ENCODE data around the gene SLC26A8.

Gene SLC26A8

DNA sequence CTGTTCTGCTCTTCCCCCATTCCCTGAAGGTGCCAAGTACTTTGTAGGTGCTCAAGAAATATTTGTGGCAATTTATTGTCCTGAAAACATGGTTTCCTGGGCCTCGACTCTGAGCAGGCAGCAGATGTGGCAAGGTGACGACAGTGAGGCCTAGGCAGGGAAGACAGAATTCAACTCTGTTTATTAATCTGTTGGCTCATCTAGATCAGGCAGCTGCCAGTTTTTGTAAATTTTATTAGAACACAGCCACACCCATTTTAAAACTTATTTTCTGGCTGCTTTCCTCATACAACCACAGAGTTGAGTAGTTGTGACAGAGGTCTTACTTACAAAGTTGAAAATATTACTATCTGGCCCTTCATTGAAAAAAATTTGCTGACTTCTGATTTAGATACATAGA lies 27.7 kb upstream of the SLC26A8 start:
- H3K9ac ChIP-seq (ENCODE audit: low read depth in 1 of 2, low read length in 2 of 2), result no peak overlapping the region
- H3K36me3 ChIP-seq (ENCODE audit: control insufficient read depth in 2 of 2, insufficient read depth in 2 of 2, low read length in 2 of 2), result peaks cover 0 to 11% of the 10 kb centered on the region in 2 donors
- peaks cover 10 to 13% of the 10 kb centered on the region in 2 donors for H3K4me1 ChIP-seq (ENCODE audit: control insufficient read depth in 2 of 2, insufficient read depth in 2 of 2, low read length in 2 of 2)
- no peak overlapping the region for H3K4me3 ChIP-seq (ENCODE audit: low read length in 2 of 2)
- no peaks in the 10 kb centered on the region for H3K27me3 ChIP-seq (ENCODE audit: control insufficient read depth in 2 of 2, insufficient read depth in 2 of 2, low read length in 2 of 2)
- H3K27ac ChIP-seq (ENCODE audit: low read depth in 2 of 2, low read length in 2 of 2), result no peak overlapping the region
- no peaks in the 10 kb centered on the region for H3K9me3 ChIP-seq (ENCODE audit: control insufficient read depth in 2 of 2, low read length in 2 of 2)

DNA sequence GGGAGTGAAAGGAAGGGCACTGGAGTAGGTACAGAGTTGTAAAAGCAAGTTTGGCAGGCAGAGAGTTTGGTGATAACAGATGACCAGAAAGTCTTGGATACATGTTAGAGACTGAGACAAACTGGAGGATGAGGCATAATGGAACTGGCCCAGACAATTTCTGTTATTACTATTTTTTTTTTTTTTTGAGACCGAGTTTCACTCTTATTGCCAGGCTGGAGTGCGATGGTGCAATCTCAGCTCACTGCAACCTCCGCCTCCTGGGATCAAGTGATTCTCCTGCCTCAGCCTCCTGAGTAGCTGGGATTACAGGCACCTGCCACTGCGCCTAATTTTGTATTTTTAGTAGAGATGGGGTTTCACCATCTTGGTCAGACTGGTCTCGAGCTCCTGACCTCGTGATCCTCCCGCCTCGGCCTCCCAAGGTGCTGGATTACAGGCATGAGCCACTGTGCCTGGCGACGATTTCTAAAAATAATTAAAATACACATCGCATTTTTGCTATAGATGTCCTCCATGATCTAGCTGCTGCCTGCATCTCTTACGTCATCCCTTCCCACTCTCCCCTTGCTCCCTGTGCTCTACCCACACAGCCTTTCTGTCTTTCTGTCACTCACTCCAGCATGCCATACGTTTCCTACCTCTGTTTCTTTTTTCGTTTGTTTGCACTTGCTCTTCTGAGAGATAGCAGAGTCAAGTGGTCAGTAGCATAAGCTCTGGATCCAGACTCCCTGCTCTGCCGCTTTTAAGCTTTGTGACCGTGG lies 26.7 kb upstream of the SLC26A8 start:
- Histone ChIP-seq H3K27me3 (ENCODE audit: control insufficient read depth in 2 of 2, insufficient read depth in 2 of 2, low read length in 2 of 2) (no peaks in the 10 kb centered on the region), H3K4me3 (ENCODE audit: low read length in 2 of 2) (no peak overlapping the region), H3K9me3 (ENCODE audit: control insufficient read depth in 2 of 2, low read length in 2 of 2) (no peaks in the 10 kb centered on the region), H3K27ac (ENCODE audit: low read depth in 2 of 2, low read length in 2 of 2) (peak overlapping the region in 1 of 2 donors; percentile 55), H3K36me3 (ENCODE audit: control insufficient read depth in 2 of 2, insufficient read depth in 2 of 2, low read length in 2 of 2) (peaks cover 0 to 8% of the 10 kb centered on the region in 2 donors), H3K9ac (ENCODE audit: low read depth in 1 of 2, low read length in 2 of 2) (no peak overlapping the region), H3K4me1 (ENCODE audit: control insufficient read depth in 2 of 2, insufficient read depth in 2 of 2, low read length in 2 of 2) (peaks cover 10 to 15% of the 10 kb centered on the region in 2 donors)

DNA sequence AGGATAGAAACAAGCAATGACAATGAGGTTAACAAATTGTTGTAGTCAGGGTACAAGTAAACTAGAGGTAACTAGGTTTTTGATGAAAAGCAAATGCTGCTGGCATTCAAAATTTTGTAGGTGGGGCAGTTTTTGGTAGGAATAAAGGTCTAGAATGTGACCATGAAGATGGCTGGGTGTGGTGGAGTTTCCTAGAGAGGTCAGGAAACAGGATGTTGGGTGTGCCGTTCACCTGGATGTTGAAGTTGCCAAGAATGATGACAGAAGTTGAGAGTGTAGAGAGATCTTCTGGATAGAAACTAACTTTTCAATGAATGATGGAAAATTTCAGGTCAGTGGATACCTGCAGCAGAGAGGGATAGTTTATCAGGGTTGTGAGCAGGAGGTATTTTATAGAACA lies 25.9 kb upstream of the SLC26A8 start:
- Histone ChIP-seq H3K4me1 (ENCODE audit: control insufficient read depth in 2 of 2, insufficient read depth in 2 of 2, low read length in 2 of 2) (peaks cover 10 to 15% of the 10 kb centered on the region in 2 donors), H3K9ac (ENCODE audit: low read depth in 1 of 2, low read length in 2 of 2) (no peak overlapping the region), H3K36me3 (ENCODE audit: control insufficient read depth in 2 of 2, insufficient read depth in 2 of 2, low read length in 2 of 2) (peaks cover 0 to 7% of the 10 kb centered on the region in 2 donors), H3K27me3 (ENCODE audit: control insufficient read depth in 2 of 2, insufficient read depth in 2 of 2, low read length in 2 of 2) (no peaks in the 10 kb centered on the region), H3K9me3 (ENCODE audit: control insufficient read depth in 2 of 2, low read length in 2 of 2) (no peaks in the 10 kb centered on the region), H3K4me3 (ENCODE audit: low read length in 2 of 2) (no peak overlapping the region), H3K27ac (ENCODE audit: low read depth in 2 of 2, low read length in 2 of 2) (peak overlapping the region in 1 of 2 donors; percentile 55)

DNA sequence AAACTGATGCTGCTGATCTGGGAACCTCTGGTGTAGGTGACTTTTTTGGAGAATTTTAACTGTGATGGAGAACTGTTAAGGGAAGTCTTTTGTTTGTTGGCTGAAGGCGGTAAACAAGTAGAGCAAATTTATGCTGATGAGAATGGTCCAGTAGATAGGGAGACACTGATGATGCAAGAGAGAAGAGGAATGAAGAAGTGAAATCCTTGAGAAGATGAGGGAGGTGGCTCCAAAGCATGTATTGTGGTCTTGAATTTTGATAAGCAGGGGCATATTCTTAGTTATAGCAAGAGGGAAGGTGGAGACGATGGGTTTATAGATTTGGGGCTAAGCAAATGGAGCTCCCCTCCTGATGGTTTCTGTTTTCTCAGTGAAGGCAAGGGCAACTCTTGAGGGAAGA lies 25.1 kb upstream of the SLC26A8 start:
- Histone ChIP-seq H3K4me1 (ENCODE audit: control insufficient read depth in 2 of 2, insufficient read depth in 2 of 2, low read length in 2 of 2) (peaks cover 10 to 15% of the 10 kb centered on the region in 2 donors), H3K27ac (ENCODE audit: low read depth in 2 of 2, low read length in 2 of 2) (no peak overlapping the region)

DNA sequence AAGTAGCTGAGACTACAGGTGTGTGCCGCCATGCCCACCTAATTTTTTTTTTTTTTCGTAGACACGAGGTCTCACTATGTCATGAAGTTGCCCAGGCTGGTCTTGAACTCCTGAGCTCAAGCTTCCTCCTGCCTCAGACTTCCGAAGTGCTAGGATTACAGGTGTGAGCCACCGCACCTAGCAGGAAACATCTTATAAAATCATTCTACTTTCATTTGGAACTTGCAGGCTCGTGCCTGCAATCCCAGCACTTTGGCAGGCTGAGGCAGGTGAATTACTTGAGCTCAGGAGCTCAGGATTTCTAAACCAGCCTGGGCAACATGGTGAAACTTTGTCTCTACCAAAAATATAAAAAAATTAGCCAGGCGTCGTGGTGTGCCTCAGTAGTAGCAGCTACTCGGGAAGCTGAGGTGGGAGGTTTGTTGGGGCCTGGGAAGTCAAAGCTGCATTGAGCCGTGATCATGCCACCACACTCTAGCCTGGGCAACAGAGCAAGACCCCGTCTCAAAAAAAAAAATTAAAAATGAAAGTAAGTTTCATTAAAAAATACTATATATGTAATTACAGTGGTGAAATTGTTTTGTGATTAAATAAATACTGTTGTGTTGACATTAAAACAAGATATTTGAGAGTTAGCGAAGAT lies 18.3 kb upstream of the SLC26A8 start:
- Histone ChIP-seq H3K9ac (ENCODE audit: low read depth in 1 of 2, low read length in 2 of 2) (no peak overlapping the region), H3K9me3 (ENCODE audit: control insufficient read depth in 2 of 2, low read length in 2 of 2) (no peaks in the 10 kb centered on the region), H3K27ac (ENCODE audit: low read depth in 2 of 2, low read length in 2 of 2) (no peak overlapping the region), H3K4me1 (ENCODE audit: control insufficient read depth in 2 of 2, insufficient read depth in 2 of 2, low read length in 2 of 2) (peaks cover 3 to 32% of the 10 kb centered on the region in 2 donors), H3K36me3 (ENCODE audit: control insufficient read depth in 2 of 2, insufficient read depth in 2 of 2, low read length in 2 of 2) (no peaks in the 10 kb centered on the region), H3K4me3 (ENCODE audit: low read length in 2 of 2) (no peak overlapping the region), H3K27me3 (ENCODE audit: control insufficient read depth in 2 of 2, insufficient read depth in 2 of 2, low read length in 2 of 2) (no peaks in the 10 kb centered on the region)

More for the DNA sequence above, 25.1 kb upstream of the SLC26A8 start:
- peaks cover 0 to 7% of the 10 kb centered on the region in 2 donors for H3K36me3 ChIP-seq (ENCODE audit: control insufficient read depth in 2 of 2, insufficient read depth in 2 of 2, low read length in 2 of 2)
- H3K4me3 ChIP-seq (ENCODE audit: low read length in 2 of 2), result no peak overlapping the region
- H3K27me3 ChIP-seq (ENCODE audit: control insufficient read depth in 2 of 2, insufficient read depth in 2 of 2, low read length in 2 of 2), result no peaks in the 10 kb centered on the region
- no peaks in the 10 kb centered on the region for H3K9me3 ChIP-seq (ENCODE audit: control insufficient read depth in 2 of 2, low read length in 2 of 2)
- H3K9ac ChIP-seq (ENCODE audit: low read depth in 1 of 2, low read length in 2 of 2), result no peak overlapping the region

DNA sequence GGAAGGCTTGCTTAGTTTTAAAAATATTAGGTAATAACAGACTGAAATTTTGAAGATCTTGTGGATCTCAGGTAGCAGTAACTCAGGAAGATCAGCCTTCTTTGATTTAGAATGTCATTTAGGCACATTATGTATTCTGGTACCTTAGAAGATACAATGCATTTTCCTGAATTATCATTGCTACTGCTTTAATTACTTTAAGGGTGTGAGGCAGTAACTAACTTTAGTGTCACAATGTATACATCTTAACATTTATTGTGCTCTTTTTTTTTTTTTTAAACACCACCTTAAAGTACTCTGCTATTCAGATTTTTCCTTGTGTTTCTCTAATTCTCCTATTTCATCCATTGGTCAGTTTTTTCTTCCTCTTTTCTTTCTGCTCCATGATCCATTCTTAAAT lies 16.5 kb upstream of the SLC26A8 start:
- peaks cover 3 to 28% of the 10 kb centered on the region in 2 donors for H3K4me1 ChIP-seq (ENCODE audit: control insufficient read depth in 2 of 2, insufficient read depth in 2 of 2, low read length in 2 of 2)

DNA sequence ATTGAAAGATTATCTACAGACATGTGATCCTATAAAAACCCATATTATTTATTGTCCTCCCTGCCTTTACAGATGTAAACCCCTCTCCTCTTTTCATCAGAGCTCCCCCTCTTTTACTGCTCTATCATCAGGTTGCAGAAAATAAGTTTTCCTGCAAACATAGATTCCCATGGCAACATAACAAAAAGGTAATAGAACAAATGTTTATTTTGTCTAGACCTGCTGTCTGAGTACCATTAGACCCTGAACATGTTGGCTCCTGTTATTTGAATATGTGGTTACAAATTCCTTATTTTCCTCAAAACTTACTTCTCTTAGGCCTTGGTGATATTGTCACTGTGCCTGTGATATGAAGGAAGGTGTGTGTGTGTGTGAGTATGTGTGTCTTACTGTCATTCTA lies 14.7 kb upstream of the SLC26A8 start:
- H3K27me3 ChIP-seq (ENCODE audit: control insufficient read depth in 2 of 2, insufficient read depth in 2 of 2, low read length in 2 of 2), result no peaks in the 10 kb centered on the region
- H3K27ac ChIP-seq (ENCODE audit: low read depth in 2 of 2, low read length in 2 of 2), result no peak overlapping the region
- H3K36me3 ChIP-seq (ENCODE audit: control insufficient read depth in 2 of 2, insufficient read depth in 2 of 2, low read length in 2 of 2), result no peaks in the 10 kb centered on the region
- H3K4me1 ChIP-seq (ENCODE audit: control insufficient read depth in 2 of 2, insufficient read depth in 2 of 2, low read length in 2 of 2), result peaks cover 3 to 33% of the 10 kb centered on the region in 2 donors
- no peaks in the 10 kb centered on the region for H3K9me3 ChIP-seq (ENCODE audit: control insufficient read depth in 2 of 2, low read length in 2 of 2)
- peak overlapping the region in 1 of 2 donors; percentile 6 for H3K9ac ChIP-seq (ENCODE audit: low read depth in 1 of 2, low read length in 2 of 2)
- no peak overlapping the region for H3K4me3 ChIP-seq (ENCODE audit: low read length in 2 of 2)

More for the DNA sequence above, 16.5 kb upstream of the SLC26A8 start:
- no peak overlapping the region for H3K27ac ChIP-seq (ENCODE audit: low read depth in 2 of 2, low read length in 2 of 2)
- no peak overlapping the region for H3K4me3 ChIP-seq (ENCODE audit: low read length in 2 of 2)
- H3K9me3 ChIP-seq (ENCODE audit: control insufficient read depth in 2 of 2, low read length in 2 of 2), result no peaks in the 10 kb centered on the region
- H3K27me3 ChIP-seq (ENCODE audit: control insufficient read depth in 2 of 2, insufficient read depth in 2 of 2, low read length in 2 of 2), result no peaks in the 10 kb centered on the region
- no peak overlapping the region for H3K9ac ChIP-seq (ENCODE audit: low read depth in 1 of 2, low read length in 2 of 2)
- no peaks in the 10 kb centered on the region for H3K36me3 ChIP-seq (ENCODE audit: control insufficient read depth in 2 of 2, insufficient read depth in 2 of 2, low read length in 2 of 2)

DNA sequence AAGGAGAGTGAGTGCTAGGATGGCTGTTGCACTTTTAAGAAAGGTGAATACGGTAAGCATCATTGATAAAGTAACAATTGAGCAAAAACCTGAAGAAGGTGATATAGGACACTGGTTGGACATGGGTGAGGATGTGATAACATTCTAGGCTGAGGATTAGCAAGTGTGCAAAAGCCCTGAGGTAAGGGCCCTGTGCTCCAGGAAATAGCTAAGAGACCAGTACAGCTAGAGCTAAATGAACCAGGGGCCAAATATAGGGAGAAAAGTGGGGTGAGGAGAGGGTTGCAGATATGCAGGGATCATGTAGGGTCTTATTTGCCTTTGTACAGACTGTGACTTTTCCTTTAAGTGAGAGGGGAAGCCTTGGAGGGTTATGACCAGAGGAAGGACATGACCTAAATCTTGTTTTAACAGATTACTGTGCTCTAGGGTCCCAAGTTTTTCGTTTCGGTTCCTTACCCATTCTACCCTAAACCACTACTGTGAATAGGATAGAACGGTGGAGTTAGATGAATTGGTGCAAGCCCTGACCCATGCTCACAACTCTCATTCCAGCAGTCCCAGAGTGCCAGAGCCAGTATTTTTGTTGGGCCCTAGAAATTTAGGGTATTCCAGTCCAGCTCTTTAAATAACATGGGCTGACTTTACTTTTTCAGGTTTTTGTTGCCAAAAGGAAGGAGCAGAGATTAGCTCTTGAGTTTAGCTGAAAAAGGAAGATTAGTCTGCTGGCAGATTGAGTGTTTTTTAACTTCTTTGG lies 13.9 kb upstream of the SLC26A8 start:
- H3K4me3 ChIP-seq (ENCODE audit: low read length in 2 of 2), result no peak overlapping the region
- peaks cover 5 to 33% of the 10 kb centered on the region in 2 donors for H3K4me1 ChIP-seq (ENCODE audit: control insufficient read depth in 2 of 2, insufficient read depth in 2 of 2, low read length in 2 of 2)
- no peaks in the 10 kb centered on the region for H3K27me3 ChIP-seq (ENCODE audit: control insufficient read depth in 2 of 2, insufficient read depth in 2 of 2, low read length in 2 of 2)
- no peaks in the 10 kb centered on the region for H3K36me3 ChIP-seq (ENCODE audit: control insufficient read depth in 2 of 2, insufficient read depth in 2 of 2, low read length in 2 of 2)
- no peak overlapping the region for H3K27ac ChIP-seq (ENCODE audit: low read depth in 2 of 2, low read length in 2 of 2)
- H3K9me3 ChIP-seq (ENCODE audit: control insufficient read depth in 2 of 2, low read length in 2 of 2), result no peaks in the 10 kb centered on the region
- no peak overlapping the region for H3K9ac ChIP-seq (ENCODE audit: low read depth in 1 of 2, low read length in 2 of 2)

DNA sequence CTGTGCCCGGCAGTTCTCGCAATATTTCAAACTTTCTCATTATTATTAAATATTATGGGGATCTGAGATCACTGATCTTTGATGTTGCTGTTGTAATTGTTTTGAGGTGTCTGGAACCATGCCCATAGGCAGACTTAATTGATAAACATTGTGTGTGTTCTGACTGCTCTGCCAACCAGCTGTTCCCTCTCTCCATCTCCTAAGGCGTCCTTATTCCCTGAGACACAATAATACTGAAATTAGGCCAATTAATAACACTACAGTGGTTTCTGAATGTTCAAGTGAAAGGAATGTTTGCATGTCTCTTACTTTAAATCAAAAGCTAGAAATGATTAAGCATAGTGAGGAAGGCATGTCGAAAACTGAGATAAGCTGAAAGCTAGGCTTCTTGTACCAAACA lies 10.8 kb upstream of the SLC26A8 start:
- no peak overlapping the region for H3K9ac ChIP-seq (ENCODE audit: low read depth in 1 of 2, low read length in 2 of 2)
- peaks cover 9 to 24% of the 10 kb centered on the region in 2 donors for H3K4me1 ChIP-seq (ENCODE audit: control insufficient read depth in 2 of 2, insufficient read depth in 2 of 2, low read length in 2 of 2)
- H3K9me3 ChIP-seq (ENCODE audit: control insufficient read depth in 2 of 2, low read length in 2 of 2), result no peaks in the 10 kb centered on the region
- H3K4me3 ChIP-seq (ENCODE audit: low read length in 2 of 2), result no peak overlapping the region
- H3K27ac ChIP-seq (ENCODE audit: low read depth in 2 of 2, low read length in 2 of 2), result no peak overlapping the region
- H3K36me3 ChIP-seq (ENCODE audit: control insufficient read depth in 2 of 2, insufficient read depth in 2 of 2, low read length in 2 of 2), result no peaks in the 10 kb centered on the region
- H3K27me3 ChIP-seq (ENCODE audit: control insufficient read depth in 2 of 2, insufficient read depth in 2 of 2, low read length in 2 of 2), result no peaks in the 10 kb centered on the region

DNA sequence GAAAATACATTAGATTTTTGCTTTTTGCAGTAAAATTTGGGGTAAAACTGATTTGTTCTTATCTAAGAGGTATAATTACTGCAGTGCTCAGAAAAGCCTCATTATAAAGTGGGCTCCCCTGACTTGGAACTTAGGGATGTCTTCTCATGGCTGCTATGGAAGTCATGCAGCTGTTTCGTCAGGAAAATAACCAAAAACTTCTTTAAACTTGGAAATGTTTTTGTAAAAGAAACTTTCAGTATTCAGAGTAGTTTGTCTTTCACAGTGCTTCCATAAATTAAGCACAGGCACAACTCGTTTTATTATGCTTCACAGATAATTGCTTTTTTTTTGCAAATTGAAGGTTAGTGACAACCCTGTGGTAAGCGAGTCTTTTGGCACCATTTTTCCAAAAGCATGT lies 10.0 kb upstream of the SLC26A8 start:
- Histone ChIP-seq H3K27ac (ENCODE audit: low read depth in 2 of 2, low read length in 2 of 2) (no peak overlapping the region), H3K4me1 (ENCODE audit: control insufficient read depth in 2 of 2, insufficient read depth in 2 of 2, low read length in 2 of 2) (peaks cover 14 to 26% of the 10 kb centered on the region in 2 donors), H3K9ac (ENCODE audit: low read depth in 1 of 2, low read length in 2 of 2) (no peak overlapping the region), H3K36me3 (ENCODE audit: control insufficient read depth in 2 of 2, insufficient read depth in 2 of 2, low read length in 2 of 2) (no peaks in the 10 kb centered on the region), H3K27me3 (ENCODE audit: control insufficient read depth in 2 of 2, insufficient read depth in 2 of 2, low read length in 2 of 2) (no peaks in the 10 kb centered on the region), H3K9me3 (ENCODE audit: control insufficient read depth in 2 of 2, low read length in 2 of 2) (no peaks in the 10 kb centered on the region), H3K4me3 (ENCODE audit: low read length in 2 of 2) (no peak overlapping the region)
